Measurements from ENCODE around the gene OSGIN1.

Gene OSGIN1, protein sequence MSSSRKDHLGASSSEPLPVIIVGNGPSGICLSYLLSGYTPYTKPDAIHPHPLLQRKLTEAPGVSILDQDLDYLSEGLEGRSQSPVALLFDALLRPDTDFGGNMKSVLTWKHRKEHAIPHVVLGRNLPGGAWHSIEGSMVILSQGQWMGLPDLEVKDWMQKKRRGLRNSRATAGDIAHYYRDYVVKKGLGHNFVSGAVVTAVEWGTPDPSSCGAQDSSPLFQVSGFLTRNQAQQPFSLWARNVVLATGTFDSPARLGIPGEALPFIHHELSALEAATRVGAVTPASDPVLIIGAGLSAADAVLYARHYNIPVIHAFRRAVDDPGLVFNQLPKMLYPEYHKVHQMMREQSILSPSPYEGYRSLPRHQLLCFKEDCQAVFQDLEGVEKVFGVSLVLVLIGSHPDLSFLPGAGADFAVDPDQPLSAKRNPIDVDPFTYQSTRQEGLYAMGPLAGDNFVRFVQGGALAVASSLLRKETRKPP

DNA sequence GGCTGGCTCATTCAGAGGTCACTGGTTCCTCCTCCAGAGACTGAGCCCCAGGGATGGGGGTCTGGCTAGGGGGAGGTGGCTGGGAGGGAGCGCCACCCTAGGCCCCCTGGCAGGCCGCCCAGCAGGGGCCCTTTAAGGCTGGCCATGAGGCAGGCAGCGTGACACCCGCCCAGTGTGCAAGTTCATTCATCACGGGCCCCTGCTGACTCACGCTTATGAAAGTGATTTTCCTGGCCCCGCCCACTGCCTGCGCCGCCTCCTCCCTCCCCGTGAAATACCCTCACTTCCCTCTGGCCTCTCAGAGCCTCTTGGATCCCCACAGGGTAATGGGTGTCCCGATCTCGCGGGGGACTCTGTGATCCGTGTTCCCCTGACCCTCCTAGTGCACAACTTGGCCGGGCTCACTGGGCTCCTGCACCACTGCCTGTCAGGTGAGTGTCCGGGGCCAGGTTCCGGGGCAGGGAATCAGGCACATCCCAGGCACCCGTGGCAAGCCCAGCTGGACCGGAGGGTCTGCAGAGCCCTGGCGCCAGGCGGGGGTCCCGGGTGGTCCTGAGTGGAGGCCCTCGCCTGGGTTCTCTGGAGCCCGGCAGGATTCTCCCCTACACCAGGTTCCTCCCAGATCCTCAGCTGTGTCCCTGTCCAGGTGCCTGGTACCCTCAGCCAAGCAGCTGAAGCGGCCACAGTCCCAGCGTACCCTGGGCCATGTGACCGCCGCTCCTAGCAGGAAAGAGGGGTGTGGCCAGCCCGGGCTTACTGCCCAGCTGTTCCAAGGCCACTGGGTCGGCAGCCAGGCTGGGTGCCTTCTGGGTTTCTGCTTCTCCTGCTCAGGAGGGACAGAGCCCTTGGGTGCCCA is at the start of gene OSGIN1:
OSGIN1 (plus strand) TSS at position 301 of the 856 bp plus-strand sequence. CDS start 4,432 bp downstream, outside the sequence.
- peaks cover 27% of the 10 kb centered on the region for H3K4me1 ChIP-seq (ENCODE audit: insufficient read depth, low read length)
- peaks cover 1% of the 10 kb centered on the region for H3K36me3 ChIP-seq (ENCODE audit: insufficient read depth, low read length)
- H3K9me3 ChIP-seq (ENCODE audit: low read length): no peaks in the 10 kb centered on the region
- peak within 1 kb of the TSS; percentile 61 for H3K9ac ChIP-seq (ENCODE audit: low read length)
- H3K27ac ChIP-seq (ENCODE audit: low read depth, low read length): peak within 1 kb of the TSS; percentile 70
- H3K27me3 ChIP-seq (ENCODE audit: control insufficient read depth in 1 of 2, insufficient read depth in 2 of 2, low read length in 2 of 2): no peaks in the 10 kb centered on the region
- peak within 1 kb of the TSS; percentile 38 to 78 for H3K4me3 ChIP-seq (ENCODE audit: low read depth in 1 of 2, low read length in 2 of 2)

DNA sequence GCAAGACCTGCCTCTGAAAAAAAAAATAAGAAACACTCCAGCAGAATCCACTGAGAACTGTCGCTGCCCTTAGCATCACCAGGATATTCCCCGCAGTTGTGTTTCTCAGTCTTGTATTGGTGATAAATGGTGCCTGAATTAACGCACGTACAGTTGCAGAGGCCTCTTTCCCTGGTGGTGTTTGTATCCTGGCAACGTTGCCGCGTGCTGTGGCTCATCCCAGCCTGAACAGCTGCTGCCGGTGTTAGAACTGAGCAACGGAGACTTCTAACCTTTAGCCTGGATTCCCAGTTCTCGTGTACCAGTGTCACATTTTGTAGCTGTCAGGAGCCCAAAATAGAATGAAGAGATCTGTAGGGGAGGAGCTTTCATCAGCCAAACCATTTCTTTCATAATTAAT is 49.3 kb upstream of the OSGIN1 start:
- Histone ChIP-seq H3K9me3 (ENCODE audit: low read length) (no peaks in the 10 kb centered on the region), H3K9ac (ENCODE audit: low read length) (no peak overlapping the region), H3K27me3 (ENCODE audit: control insufficient read depth in 1 of 2, insufficient read depth in 2 of 2, low read length in 2 of 2) (no peaks in the 10 kb centered on the region), H3K4me1 (ENCODE audit: insufficient read depth, low read length) (peaks cover 30% of the 10 kb centered on the region), H3K36me3 (ENCODE audit: insufficient read depth, low read length) (peaks cover 5% of the 10 kb centered on the region), H3K27ac (ENCODE audit: low read depth, low read length) (no peak overlapping the region), H3K4me3 (ENCODE audit: low read depth in 1 of 2, low read length in 2 of 2) (no peak overlapping the region)

DNA sequence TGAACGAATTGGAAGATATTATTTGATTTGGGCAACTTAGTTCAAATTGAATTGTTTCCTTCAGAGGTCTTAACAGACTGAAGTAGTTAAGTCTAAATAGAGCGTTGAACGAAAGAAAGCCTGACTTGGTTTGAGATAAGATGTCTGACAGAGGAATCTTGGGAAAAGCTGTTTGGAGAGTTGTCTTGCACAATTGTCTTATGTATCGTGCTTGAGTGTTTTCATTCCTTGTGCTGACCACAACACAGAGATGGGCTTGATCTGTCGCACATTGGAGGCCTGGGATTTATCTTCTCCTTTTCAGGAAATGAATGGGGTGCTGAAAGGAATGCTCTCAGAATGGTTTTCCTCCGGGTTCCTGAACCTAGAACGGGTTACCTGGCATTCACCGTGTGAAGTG is 46.4 kb upstream of the OSGIN1 start:
- Histone ChIP-seq H3K4me3 (ENCODE audit: low read depth in 1 of 2, low read length in 2 of 2) (no peak overlapping the region), H3K27ac (ENCODE audit: low read depth, low read length) (no peak overlapping the region), H3K9ac (ENCODE audit: low read length) (no peak overlapping the region), H3K4me1 (ENCODE audit: insufficient read depth, low read length) (peaks cover 17% of the 10 kb centered on the region), H3K9me3 (ENCODE audit: low read length) (no peaks in the 10 kb centered on the region), H3K27me3 (ENCODE audit: control insufficient read depth in 1 of 2, insufficient read depth in 2 of 2, low read length in 2 of 2) (no peaks in the 10 kb centered on the region), H3K36me3 (ENCODE audit: insufficient read depth, low read length) (peaks cover 23% of the 10 kb centered on the region)

DNA sequence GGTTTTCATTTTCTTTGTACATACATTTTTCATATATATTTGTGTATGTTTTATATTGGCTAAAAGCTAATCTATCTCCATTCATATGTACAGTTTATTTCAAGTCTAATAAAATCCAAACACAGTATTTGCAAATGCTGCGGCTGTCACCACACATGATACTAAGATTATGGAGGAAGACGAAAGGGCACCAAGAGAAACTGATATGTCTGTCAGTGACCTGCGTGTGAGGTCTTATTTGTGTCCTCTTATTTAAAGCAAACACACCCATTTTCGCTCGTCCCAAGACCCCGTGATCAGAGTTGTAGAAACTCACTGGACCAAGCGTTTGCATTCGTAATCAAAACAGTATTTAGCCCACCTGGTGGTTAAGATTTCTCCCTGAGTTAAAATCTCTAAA is 45.9 kb upstream of the OSGIN1 start:
- no peak overlapping the region for H3K27ac ChIP-seq (ENCODE audit: low read depth, low read length)

DNA sequence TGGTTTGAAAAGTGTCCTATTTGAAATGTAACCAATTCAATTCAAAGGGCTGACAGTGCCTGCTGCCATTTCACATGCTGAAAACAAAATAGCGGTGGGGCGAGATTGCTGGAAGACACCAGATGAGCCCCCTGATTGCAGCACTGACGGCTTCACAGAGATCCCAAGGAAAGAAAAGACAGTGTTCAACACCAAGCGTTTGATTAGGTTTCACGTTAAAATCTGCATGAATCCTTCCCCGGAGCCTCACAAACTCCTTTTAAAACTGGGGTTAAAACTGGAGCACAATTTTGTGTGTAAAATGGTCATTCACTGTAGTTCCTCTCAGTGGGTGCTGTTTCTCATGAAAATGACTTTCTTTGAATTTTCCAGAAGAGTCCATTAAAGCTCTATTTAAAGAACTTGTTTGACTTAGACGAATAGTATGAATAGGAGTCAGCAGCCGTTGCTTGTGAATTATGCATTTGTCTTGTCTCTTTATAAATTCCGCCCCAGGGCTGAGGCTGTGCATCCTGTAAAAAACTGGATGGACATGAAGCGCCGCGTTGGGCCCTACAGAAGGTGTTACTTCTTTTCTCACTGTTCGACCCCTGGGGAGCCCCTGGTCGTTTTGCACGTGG is 45.3 kb upstream of the OSGIN1 start:
- no peaks in the 10 kb centered on the region for H3K9me3 ChIP-seq (ENCODE audit: low read length)
- H3K27me3 ChIP-seq (ENCODE audit: control insufficient read depth in 1 of 2, insufficient read depth in 2 of 2, low read length in 2 of 2): no peaks in the 10 kb centered on the region
- peaks cover 13% of the 10 kb centered on the region for H3K4me1 ChIP-seq (ENCODE audit: insufficient read depth, low read length)
- peaks cover 33% of the 10 kb centered on the region for H3K36me3 ChIP-seq (ENCODE audit: insufficient read depth, low read length)
- no peak overlapping the region for H3K4me3 ChIP-seq (ENCODE audit: low read depth in 1 of 2, low read length in 2 of 2)
- H3K9ac ChIP-seq (ENCODE audit: low read length): no peak overlapping the region
- no peak overlapping the region for H3K27ac ChIP-seq (ENCODE audit: low read depth, low read length)

More for the DNA sequence above, 45.9 kb upstream of the OSGIN1 start:
- H3K9me3 ChIP-seq (ENCODE audit: low read length): no peaks in the 10 kb centered on the region
- no peaks in the 10 kb centered on the region for H3K27me3 ChIP-seq (ENCODE audit: control insufficient read depth in 1 of 2, insufficient read depth in 2 of 2, low read length in 2 of 2)
- no peak overlapping the region for H3K9ac ChIP-seq (ENCODE audit: low read length)
- H3K4me1 ChIP-seq (ENCODE audit: insufficient read depth, low read length): peaks cover 17% of the 10 kb centered on the region
- H3K36me3 ChIP-seq (ENCODE audit: insufficient read depth, low read length): peaks cover 27% of the 10 kb centered on the region
- H3K4me3 ChIP-seq (ENCODE audit: low read depth in 1 of 2, low read length in 2 of 2): no peak overlapping the region

DNA sequence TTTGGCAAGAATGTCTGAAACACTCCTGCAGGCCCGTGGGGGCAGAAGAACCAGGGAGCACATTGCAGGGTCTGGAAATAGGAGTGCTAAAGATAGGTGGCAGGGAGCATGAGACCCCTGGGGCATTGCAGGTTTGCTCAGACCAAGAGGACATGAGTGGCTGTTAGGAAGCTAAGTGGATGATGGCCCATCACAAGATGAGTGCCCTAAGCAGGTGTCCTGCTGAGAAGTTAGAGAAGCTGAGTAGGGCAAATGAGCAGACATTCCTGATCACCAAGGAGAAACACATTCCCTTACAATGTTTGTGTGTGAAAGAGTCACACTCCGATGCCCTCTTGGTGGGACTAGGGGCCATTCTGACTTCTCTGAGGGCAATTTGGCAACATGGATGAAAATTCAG is 44.2 kb upstream of the OSGIN1 start:
- Histone ChIP-seq H3K27me3 (ENCODE audit: control insufficient read depth in 1 of 2, insufficient read depth in 2 of 2, low read length in 2 of 2) (no peaks in the 10 kb centered on the region), H3K9me3 (ENCODE audit: low read length) (no peaks in the 10 kb centered on the region), H3K4me3 (ENCODE audit: low read depth in 1 of 2, low read length in 2 of 2) (no peak overlapping the region), H3K27ac (ENCODE audit: low read depth, low read length) (no peak overlapping the region), H3K36me3 (ENCODE audit: insufficient read depth, low read length) (peaks cover 39% of the 10 kb centered on the region), H3K9ac (ENCODE audit: low read length) (no peak overlapping the region), H3K4me1 (ENCODE audit: insufficient read depth, low read length) (peaks cover 5% of the 10 kb centered on the region)

DNA sequence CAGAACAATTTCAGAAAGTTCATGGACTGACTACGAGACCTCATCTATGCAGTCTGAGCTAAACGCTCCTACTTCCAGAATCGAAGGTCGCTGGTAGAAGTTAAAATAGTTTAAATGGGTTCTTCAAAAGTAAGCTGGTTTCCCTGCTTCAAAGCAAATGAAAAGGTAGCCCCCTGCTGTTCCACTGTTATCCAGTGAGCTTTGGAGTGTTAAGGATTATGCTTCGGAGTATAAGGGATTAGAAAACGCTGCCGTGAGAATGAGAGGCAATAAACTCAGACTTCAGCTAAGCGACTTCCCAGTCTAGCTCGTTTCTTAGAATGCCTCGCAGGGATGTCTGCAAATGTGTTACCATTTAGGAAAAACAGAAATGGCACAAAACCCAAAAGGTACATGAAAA is 41.8 kb upstream of the OSGIN1 start:
- Histone ChIP-seq H3K4me3 (ENCODE audit: low read depth in 1 of 2, low read length in 2 of 2) (no peak overlapping the region), H3K36me3 (ENCODE audit: insufficient read depth, low read length) (peaks cover 60% of the 10 kb centered on the region), H3K9me3 (ENCODE audit: low read length) (no peaks in the 10 kb centered on the region), H3K4me1 (ENCODE audit: insufficient read depth, low read length) (no peaks in the 10 kb centered on the region), H3K9ac (ENCODE audit: low read length) (no peak overlapping the region), H3K27me3 (ENCODE audit: control insufficient read depth in 1 of 2, insufficient read depth in 2 of 2, low read length in 2 of 2) (no peaks in the 10 kb centered on the region), H3K27ac (ENCODE audit: low read depth, low read length) (no peak overlapping the region)

DNA sequence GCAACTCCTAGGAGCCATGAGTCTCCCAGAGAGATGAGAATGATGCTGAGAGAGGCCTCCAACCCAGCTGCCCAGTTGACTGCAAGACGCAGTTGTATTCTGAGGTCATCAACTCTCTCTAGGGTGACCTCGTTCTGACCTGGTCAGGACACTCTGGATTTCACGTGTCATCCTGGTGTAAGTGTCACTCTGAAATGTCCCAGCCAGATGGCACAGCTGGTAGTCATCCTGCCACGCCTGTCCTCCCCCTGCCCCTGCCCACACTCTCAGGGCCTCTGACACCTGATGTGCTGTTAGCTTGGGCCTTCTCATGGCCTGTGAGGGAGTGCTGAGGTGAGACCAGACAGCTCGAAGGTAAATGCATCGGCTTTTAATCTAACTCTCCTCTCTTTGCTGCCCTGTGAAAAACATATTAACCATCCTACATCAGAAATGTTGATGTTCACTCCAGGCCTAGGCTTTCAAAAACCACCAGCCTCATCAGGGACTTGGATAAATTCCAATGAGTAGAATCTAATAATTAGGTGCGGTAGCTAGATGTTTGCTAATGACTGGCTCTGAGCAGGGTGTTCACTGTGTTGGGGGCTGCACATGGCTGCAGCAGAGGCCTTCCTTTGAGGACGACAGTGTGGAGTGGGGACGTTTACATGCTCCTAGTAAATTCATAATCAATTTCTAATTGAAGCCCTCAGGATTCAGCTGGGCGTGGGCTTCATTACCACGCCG is 40.4 kb upstream of the OSGIN1 start:
- Histone ChIP-seq H3K9ac (ENCODE audit: low read length) (no peak overlapping the region), H3K4me1 (ENCODE audit: insufficient read depth, low read length) (no peaks in the 10 kb centered on the region), H3K27me3 (ENCODE audit: control insufficient read depth in 1 of 2, insufficient read depth in 2 of 2, low read length in 2 of 2) (no peaks in the 10 kb centered on the region), H3K4me3 (ENCODE audit: low read depth in 1 of 2, low read length in 2 of 2) (no peak overlapping the region), H3K27ac (ENCODE audit: low read depth, low read length) (no peak overlapping the region), H3K9me3 (ENCODE audit: low read length) (no peaks in the 10 kb centered on the region), H3K36me3 (ENCODE audit: insufficient read depth, low read length) (peaks cover 65% of the 10 kb centered on the region)

DNA sequence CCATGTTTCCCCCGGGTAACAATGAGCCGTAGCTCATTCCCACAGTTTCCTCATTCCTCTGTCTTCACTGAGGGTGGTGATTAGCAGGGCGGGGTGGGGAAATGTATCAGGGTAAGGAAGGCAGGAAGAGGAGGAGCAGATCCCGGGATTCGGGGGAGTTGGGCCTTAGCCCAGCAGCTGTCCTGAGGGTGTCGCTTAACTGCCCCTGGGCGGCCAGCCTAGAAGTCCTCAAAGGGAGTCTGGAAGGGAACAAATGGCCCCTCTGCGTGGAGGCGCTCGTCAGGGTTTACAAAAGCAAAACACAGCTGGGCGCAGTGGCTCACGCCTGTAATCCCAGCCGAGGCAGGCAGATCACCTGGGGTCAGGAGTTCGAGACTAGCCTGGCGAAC is 39.8 kb upstream of the OSGIN1 start:
- no peak overlapping the region for H3K4me3 ChIP-seq (ENCODE audit: low read depth in 1 of 2, low read length in 2 of 2)
- no peak overlapping the region for H3K27ac ChIP-seq (ENCODE audit: low read depth, low read length)
- H3K27me3 ChIP-seq (ENCODE audit: control insufficient read depth in 1 of 2, insufficient read depth in 2 of 2, low read length in 2 of 2): no peaks in the 10 kb centered on the region
- H3K36me3 ChIP-seq (ENCODE audit: insufficient read depth, low read length): peaks cover 70% of the 10 kb centered on the region
- H3K9me3 ChIP-seq (ENCODE audit: low read length): no peaks in the 10 kb centered on the region
- no peaks in the 10 kb centered on the region for H3K4me1 ChIP-seq (ENCODE audit: insufficient read depth, low read length)
- H3K9ac ChIP-seq (ENCODE audit: low read length): no peak overlapping the region

DNA sequence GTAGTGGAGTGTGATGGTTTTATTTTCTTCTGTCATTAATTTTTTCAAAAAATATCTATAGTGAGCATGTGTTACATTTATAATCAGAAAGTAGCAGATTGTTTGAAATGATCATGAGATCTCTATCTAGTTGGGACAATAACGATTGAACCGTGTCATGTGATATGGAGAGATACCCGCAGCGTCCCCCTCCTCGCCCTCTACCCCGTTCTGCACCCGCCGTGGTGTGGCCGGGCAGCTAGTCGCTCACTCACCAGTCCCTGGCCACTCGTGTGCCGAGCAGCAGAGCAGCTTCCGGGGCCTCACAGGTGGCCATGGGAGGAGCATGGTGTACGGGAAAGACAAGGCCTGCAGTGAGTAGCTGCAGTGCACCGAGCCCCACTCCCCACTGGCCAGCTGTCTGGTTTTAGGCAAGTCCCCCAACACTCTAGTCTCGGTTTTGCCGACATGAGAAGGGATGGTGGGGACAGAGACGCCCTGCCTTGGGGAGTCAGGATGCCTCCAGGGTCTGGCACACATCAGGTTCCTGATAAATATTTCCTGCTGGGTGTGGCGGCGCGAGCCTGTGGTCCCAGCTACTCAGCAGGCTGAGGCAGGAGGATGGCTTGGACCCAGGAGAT is 38.8 kb upstream of the OSGIN1 start:
- Histone ChIP-seq H3K4me3 (ENCODE audit: low read depth in 1 of 2, low read length in 2 of 2) (no peak overlapping the region), H3K9me3 (ENCODE audit: low read length) (no peaks in the 10 kb centered on the region), H3K27ac (ENCODE audit: low read depth, low read length) (no peak overlapping the region), H3K9ac (ENCODE audit: low read length) (no peak overlapping the region), H3K27me3 (ENCODE audit: control insufficient read depth in 1 of 2, insufficient read depth in 2 of 2, low read length in 2 of 2) (no peaks in the 10 kb centered on the region), H3K36me3 (ENCODE audit: insufficient read depth, low read length) (peaks cover 71% of the 10 kb centered on the region), H3K4me1 (ENCODE audit: insufficient read depth, low read length) (no peaks in the 10 kb centered on the region)
